DOHH2 (cell line): ENCODE measurements around the gene FREM3.

Source experiments
- H3F3A ChIP-seq: fragments of 200-600 bp; sonication (generic), shearing (Covaris generic); 2 replicates; pipeline ENCODE4 v1.6.0; 2016; ENCODE audit warnings: antibody characterized with exemption, mild to moderate bottlenecking; ENCODE audit not compliant: control insufficient read depth, insufficient read depth
- H3K27ac ChIP-seq: fragments of 200-600 bp; sonication (generic); 2 replicates; pipeline ENCODE4 v1.5.1; 2014; ENCODE audit warnings: low read depth, mild to moderate bottlenecking, low read length, moderate library complexity
- H3K27me3 ChIP-seq: fragments of 200-600 bp; sonication (generic); 2 replicates; pipeline ENCODE4 v1.6.1; 2014; ENCODE audit warnings: mild to moderate bottlenecking, low read length, mixed read lengths; ENCODE audit not compliant: control insufficient read depth
- H3K36me3 ChIP-seq: fragments of 200-600 bp; sonication (generic); 2 replicates; pipeline ENCODE4 v1.6.1; 2014; ENCODE audit warnings: mild to moderate bottlenecking, low read length, moderate library complexity, mixed read lengths; ENCODE audit not compliant: control insufficient read depth
- H3K4me1 ChIP-seq: fragments of 200-600 bp; sonication (generic); 2 replicates; pipeline ENCODE4 v1.6.1; 2014; ENCODE audit warnings: mild to moderate bottlenecking, low read length, mixed read lengths; ENCODE audit not compliant: control insufficient read depth
- H3K4me2 ChIP-seq: fragments of 200-600 bp; sonication (generic); 2 replicates; pipeline ENCODE4 v1.6.0; 2014; ENCODE audit warnings: mild to moderate bottlenecking, low read length, moderate library complexity
- H3K4me3 ChIP-seq: fragments of 200-600 bp; sonication (generic); 2 replicates; pipeline ENCODE4 v1.5.1; 2014; ENCODE audit warnings: mild to moderate bottlenecking, low read length, mixed read lengths
- H3K79me2 ChIP-seq: fragments of 200-600 bp; sonication (generic); 2 replicates; pipeline ENCODE4 v1.6.1; 2014; ENCODE audit warnings: mild to moderate bottlenecking, low read length, mixed read lengths; ENCODE audit not compliant: control insufficient read depth
- H3K9me2 ChIP-seq: fragments of 200-600 bp; sonication (generic); replicated peaks from 2 replicates; pipeline ENCODE4 v1.6.1; 2014; ENCODE audit warnings: mild to moderate bottlenecking, low read length, mixed read lengths; ENCODE audit not compliant: control insufficient read depth
- H3K9me3 ChIP-seq: fragments of 200-600 bp; sonication (generic); 2 replicates; pipeline ENCODE4 v1.6.1; 2014; ENCODE audit warnings: antibody characterized with exemption, low read length, mixed read lengths; ENCODE audit not compliant: control insufficient read depth, insufficient read depth
- H4K20me1 ChIP-seq: fragments of 200-600 bp; sonication (generic); 2 replicates; pipeline ENCODE4 v1.6.0; 2014; ENCODE audit warnings: low read depth, mild to moderate bottlenecking, antibody characterized with exemption, low read length, moderate library complexity; ENCODE audit not compliant: control insufficient read depth, insufficient read depth
- EZH2phosphoT487 ChIP-seq: fragments of 200-600 bp; sonication (generic); IDR thresholded peaks from 2 replicates; pipeline ENCODE4 v1.6.1; 2017; ENCODE audit warnings: borderline replicate concordance, mild to moderate bottlenecking, antibody characterized with exemption, low read length, moderate library complexity, mixed read lengths
- TF ChIP-seq, protein P1 (sequence below): fragments of 200-600 bp; sonication (generic); IDR thresholded peaks from one replicate; pipeline ENCODE4 v1.5.1; 2014; ENCODE audit warnings: antibody characterized with exemption, mild to moderate bottlenecking, low read depth, low read length; ENCODE audit not compliant: poor library complexity, severe bottlenecking

FREM3 gene

DNA sequence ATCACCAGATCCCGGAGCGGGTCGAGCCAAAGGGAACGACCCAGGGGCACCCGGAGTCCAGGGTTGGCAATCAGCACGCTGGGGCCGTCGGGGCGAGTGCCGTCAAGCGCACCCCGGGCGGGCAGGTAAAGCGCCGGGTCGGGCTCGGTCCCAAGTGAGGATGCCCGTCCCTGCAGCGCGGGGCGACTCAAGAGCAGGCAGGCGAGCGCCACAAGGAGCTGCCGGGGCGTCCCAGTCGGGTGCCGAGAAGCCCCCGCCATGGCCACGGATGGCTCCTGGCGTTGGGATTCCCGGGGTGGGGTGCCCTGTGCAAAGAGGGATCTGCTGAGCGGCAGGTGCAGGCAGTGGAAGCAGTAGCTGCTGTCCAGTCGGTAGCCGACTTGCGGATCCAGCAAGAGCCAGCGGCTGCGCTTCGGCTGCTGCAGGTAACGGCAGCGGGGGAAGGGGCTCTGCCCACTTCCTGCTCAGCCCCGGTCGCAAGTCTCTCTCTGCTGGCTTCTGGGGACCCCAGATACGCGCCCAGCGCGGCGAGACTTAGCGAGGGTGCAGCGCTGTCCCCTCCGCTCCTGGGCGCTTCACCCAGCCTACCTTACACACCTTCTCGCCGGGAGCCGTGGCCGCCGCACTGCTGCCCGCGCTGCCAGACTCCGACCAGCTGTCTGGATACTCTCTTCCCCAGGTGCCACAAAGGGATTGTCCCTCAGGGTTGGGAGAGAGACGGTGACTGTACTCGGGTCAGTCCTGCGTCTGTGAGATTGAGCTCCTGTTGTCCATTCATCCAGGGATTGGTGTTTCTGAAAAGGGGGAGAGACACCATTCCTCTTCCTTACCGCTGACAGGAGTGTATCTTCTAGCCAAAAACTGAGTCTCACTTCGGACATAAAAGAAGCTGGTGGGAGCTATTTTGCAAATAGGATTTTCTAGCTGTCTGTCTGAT lies at the start of gene FREM3:
FREM3 (minus strand) TSS at position 260 of the 937 bp plus-strand sequence; CDS start at position 260, 0 bp downstream.
- Histone ChIP-seq H3K9me2 (no peaks in the 10 kb centered on the region), H3K4me1 (no peaks in the 10 kb centered on the region), H3K79me2 (no peaks in the 10 kb centered on the region), H3K27me3 (no peaks in the 10 kb centered on the region), H3F3A (no peaks in the 10 kb centered on the region), H3K4me3 (no peak within 1 kb of the TSS), H3K9me3 (peaks cover 3% of the 10 kb centered on the region; the same call in 1 of the 2 replicates), H3K36me3 (no peaks in the 10 kb centered on the region), H3K27ac (no peak within 1 kb of the TSS), H3K4me2 (no peak within 1 kb of the TSS), H4K20me1 (no peaks in the 10 kb centered on the region)
- TF ChIP-seq, protein P1, sequence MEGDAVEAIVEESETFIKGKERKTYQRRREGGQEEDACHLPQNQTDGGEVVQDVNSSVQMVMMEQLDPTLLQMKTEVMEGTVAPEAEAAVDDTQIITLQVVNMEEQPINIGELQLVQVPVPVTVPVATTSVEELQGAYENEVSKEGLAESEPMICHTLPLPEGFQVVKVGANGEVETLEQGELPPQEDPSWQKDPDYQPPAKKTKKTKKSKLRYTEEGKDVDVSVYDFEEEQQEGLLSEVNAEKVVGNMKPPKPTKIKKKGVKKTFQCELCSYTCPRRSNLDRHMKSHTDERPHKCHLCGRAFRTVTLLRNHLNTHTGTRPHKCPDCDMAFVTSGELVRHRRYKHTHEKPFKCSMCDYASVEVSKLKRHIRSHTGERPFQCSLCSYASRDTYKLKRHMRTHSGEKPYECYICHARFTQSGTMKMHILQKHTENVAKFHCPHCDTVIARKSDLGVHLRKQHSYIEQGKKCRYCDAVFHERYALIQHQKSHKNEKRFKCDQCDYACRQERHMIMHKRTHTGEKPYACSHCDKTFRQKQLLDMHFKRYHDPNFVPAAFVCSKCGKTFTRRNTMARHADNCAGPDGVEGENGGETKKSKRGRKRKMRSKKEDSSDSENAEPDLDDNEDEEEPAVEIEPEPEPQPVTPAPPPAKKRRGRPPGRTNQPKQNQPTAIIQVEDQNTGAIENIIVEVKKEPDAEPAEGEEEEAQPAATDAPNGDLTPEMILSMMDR = no peak
- TF ChIP-seq EZH2phosphoT487 = no peak

DNA sequence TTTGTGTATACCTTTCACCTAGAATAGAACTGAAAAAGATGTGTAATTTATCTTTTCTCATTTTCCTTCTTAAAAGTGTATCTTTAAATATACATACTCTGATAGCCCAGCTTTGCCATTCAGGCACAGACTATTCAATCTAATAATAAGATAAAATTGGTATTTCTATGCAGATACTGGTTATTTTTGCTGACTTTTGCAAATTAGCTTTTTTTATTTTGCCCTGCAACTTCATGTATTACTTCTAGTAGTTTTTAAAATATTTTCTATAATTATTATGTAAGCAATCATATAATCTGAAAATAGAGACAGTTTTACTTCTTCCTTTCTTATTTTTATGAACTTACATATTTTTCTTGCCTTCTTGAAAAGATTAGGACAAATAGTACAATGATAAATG lies 45.4 kb upstream of the FREM3 start:
- H3K9me2 ChIP-seq = no peaks in the 10 kb centered on the region
- H3K36me3 ChIP-seq = no peaks in the 10 kb centered on the region
- H3K9me3 ChIP-seq = no peaks in the 10 kb centered on the region
- no peaks in the 10 kb centered on the region for H3K4me1 ChIP-seq
- no peaks in the 10 kb centered on the region for H4K20me1 ChIP-seq
- no peaks in the 10 kb centered on the region for H3K79me2 ChIP-seq
- no peak overlapping the region for H3K27ac ChIP-seq
- H3K4me2 ChIP-seq = no peak overlapping the region
- H3F3A ChIP-seq = no peaks in the 10 kb centered on the region
- TF ChIP-seq EZH2phosphoT487 = no peak
- TF ChIP-seq, protein P1 = no peak
- H3K27me3 ChIP-seq = no peaks in the 10 kb centered on the region
- no peak overlapping the region for H3K4me3 ChIP-seq

DNA sequence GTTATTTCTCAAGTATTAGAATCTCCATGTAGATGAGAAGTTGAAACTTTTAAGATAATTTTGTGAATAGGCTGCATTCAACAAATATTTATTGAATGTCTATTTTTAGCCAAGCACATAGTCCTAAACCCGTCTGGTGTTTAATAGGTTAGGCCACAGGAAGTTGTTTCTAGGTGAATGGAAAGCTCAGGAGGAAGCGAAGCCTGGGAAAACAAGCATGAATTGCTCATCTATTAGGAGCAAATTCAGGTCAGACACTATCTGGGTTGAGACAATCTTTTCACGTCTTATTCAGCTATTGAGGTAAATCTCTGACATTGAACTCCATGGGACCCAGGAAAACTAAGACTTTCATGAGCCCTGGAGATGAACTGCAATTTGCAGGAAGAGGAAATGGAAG lies 43.1 kb upstream of the FREM3 start:
- Histone ChIP-seq H3K79me2 (no peaks in the 10 kb centered on the region), H3K9me2 (no peaks in the 10 kb centered on the region), H3K36me3 (no peaks in the 10 kb centered on the region), H3K4me1 (no peaks in the 10 kb centered on the region), H3K27me3 (no peaks in the 10 kb centered on the region), H3K27ac (no peak overlapping the region), H3K9me3 (no peaks in the 10 kb centered on the region), H4K20me1 (no peaks in the 10 kb centered on the region), H3F3A (no peaks in the 10 kb centered on the region), H3K4me3 (no peak overlapping the region), H3K4me2 (no peak overlapping the region)
- TF ChIP-seq, protein P1 = no peak
- TF ChIP-seq EZH2phosphoT487 = no peak
